ENCODE data around the gene MYO6.
A peak's percentile ranks its signal among the peaks of the same experiment; 100 is the strongest.

MYO6 gene

GRCh38 chr6:75827163-75827562 is 78.1 kb downstream of the MYO6 start:
- no peak for DNase-seq (ENCODE audit: low spot score)

- no peak for DNase-seq (ENCODE audit: low spot score)
Observed at GRCh38 chr6:75830959-75831885, 82.2 kb downstream of the MYO6 start.

- DNase-seq (ENCODE audit: low spot score), result no peak
Observed at GRCh38 chr6:75834447-75834846, 85.4 kb downstream of the MYO6 start.

GRCh38 chr6:75842191-75842590 is 93.2 kb downstream of the MYO6 start:
- DNase-seq (ENCODE audit: low spot score), result no peak

- no peak for DNase-seq (ENCODE audit: low spot score)
Observed at GRCh38 chr6:75842732-75843131, 93.7 kb downstream of the MYO6 start.

DNA sequence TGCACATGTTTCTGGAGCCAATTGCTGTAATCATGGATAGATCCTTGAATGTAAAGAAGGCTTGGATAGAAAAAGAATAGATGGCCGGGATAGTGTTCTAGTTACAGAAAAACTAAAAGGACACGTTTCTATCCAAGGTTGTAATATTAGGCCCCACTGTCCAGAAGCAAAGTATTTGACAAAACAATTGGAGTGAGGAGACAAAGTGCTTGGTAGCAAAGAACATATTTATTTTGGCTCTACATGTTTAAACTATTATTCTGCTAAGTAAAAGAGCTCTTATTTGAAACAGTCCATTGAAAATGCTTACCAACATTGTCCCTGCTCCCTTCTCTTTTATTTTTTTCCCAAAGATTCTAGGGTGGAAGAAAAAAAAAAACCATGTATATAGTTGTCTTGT is 94.4 kb downstream of the MYO6 start:
- no peak for DNase-seq (ENCODE audit: low spot score)

GRCh38 chr6:75848274-75848673 is 99.2 kb downstream of the MYO6 start:
- no peak for DNase-seq (ENCODE audit: low spot score)

- peak; percentile 50 for DNase-seq (ENCODE audit: low spot score)
Observed at GRCh38 chr6:75849329-75850025, 100.4 kb downstream of the MYO6 start.

GRCh38 chr6:75850026-75850833 is 101.2 kb downstream of the MYO6 start:
- DNase-seq (ENCODE audit: low spot score), result no peak

DNA sequence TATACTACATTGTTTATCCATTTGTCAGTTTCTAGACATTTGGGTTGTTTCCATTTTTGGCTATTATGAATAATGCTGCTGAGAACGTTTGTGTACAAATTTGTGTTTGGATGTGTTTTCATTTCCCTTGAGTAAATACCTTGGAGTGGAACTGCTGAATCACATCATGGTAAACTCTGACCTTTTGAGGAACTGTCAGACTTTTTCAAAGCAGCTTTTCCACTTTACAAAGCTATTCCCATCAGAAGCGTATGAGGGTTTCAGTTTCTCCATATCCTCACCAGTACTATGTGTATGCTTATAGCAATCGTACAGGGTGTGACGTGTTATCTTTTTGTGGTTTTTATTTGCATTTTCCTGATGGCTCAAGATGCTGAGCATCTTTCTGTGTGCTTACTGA is 103.7 kb downstream of the MYO6 start:
- no peak for DNase-seq (ENCODE audit: low spot score)

DNA sequence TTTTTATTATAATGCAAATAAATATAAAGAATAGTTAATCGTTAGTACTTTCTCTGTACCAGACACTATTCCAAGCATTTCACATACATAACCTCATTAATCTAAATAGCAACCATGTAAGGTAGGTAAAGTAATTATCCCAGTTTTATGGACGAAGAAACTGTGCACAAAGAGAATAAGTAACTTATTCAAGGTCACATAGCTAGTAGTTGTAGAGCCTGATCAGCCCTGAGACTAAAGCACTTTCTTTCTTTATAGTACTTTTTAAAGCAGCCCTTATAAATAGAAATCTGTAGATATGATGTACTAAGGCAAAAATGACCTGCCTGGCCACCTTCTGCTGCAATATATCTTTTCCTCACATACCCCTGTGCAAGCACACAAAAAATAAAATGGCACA is 104.8 kb downstream of the MYO6 start:
- DNase-seq (ENCODE audit: low spot score), result no peak

DNA sequence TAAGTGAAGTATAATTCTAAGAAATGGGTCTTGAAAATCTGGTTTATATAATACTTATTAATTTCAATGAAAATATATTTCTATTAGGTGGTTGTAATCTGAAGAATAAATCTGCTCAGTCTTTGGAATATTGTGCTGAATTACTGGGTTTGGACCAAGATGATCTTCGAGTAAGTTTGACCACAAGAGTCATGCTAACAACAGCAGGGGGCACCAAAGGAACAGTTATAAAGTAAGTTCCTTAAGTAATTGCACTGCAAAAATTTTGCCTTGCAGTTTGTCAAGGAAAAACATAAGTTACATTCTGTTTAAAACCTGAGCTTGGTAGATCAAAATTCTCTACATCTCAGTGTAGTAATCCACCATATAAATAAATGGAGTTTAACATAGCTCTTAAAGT is 106.0 kb downstream of the MYO6 start:
- DNase-seq (ENCODE audit: low spot score), result peak; percentile 6

GRCh38 chr6:75856902-75857301 is 107.9 kb downstream of the MYO6 start:
- no peak for DNase-seq (ENCODE audit: low spot score)

DNA sequence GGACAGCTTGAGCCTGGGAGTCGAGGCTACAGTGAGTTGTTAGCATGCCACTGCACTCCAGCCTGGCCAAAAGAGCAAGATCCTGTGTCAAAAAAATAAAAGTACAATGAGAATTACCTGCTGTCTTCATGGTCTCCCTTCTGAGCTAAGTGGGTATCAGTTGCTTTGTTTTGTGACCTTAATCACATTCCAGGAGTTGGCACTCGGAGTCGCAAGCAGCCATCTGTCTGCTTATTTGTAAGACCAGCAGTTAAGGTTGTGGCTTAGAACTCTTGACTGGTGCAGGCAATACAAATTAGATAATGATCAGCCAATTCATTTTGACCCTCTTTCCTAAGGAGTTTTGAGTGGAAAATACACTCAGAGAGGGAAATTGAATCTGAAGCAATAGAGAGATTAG is 114.0 kb downstream of the MYO6 start:
- no peak for DNase-seq (ENCODE audit: low spot score)

DNA sequence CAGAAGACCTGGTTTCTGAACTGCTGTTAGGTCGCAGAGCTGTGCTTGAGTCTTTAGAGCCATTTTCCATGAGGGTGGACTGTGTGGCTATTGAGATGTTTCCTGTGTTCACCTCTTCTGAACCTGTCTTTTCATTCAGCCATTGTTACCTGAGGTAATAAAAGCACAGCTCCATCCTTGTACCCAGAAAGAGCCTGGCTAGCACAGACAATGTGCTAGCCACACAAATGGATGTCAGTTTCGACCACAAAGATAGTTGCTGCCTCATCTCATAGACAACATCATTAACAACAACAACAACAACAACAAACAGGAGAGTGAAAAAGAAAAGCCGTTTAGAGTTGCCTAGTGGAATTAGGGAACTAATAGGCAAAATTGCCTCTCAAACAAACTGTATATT is 114.7 kb downstream of the MYO6 start:
- DNase-seq (ENCODE audit: low spot score), result no peak

- DNase-seq (ENCODE audit: low spot score), result no peak
Observed at GRCh38 chr6:75864446-75864845, 115.4 kb downstream of the MYO6 start.

GRCh38 chr6:75870389-75870788 is 121.3 kb downstream of the MYO6 start:
- no peak for DNase-seq (ENCODE audit: low spot score)

GRCh38 chr6:75874224-75874623 is 125.2 kb downstream of the MYO6 start:
- DNase-seq (ENCODE audit: low spot score), result no peak

- no peak for DNase-seq (ENCODE audit: low spot score)
Observed at GRCh38 chr6:75876152-75876551, 127.1 kb downstream of the MYO6 start.

DNA sequence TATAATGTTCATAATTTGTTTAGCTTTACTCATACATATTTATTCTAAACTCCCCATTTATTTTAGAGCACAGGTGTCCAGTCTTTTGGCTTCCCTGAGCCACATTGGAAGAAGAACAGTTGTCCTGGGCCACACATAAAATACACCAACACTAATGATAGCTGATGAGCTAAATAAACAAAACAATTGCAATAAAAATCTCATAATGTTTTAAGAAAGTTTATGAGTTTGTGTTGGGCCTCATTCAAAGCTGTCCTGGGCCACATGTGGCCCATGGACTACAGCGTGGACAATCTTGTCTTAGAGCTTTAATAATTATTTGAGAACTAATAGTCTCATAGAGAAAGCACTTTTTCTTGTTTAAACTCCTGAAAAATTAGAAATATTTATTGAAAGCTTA is 131.3 kb downstream of the MYO6 start:
- no peak for DNase-seq (ENCODE audit: low spot score)

- DNase-seq (ENCODE audit: low spot score), result no peak
Observed at GRCh38 chr6:75882734-75883133, 133.7 kb downstream of the MYO6 start.

DNA sequence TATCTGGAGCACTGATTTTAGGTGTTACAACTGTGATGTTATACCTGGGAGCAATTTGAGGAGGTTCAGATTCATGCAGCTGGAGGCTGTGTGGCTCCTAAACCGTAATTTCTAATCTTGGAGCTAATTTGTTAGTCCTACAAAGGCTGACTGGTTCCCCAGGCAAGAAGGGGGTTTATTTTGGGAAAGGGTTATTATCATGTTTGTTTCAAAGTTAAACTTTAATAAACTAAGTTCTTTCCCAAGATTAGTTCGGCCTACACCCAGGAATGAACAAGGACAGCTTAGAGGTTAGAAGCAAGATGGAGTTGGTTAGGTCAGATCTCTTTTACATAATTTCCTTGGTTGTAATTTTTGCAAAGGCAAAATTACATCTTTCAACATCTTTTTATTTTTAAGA is 135.8 kb downstream of the MYO6 start:
- DNase-seq (ENCODE audit: low spot score), result no peak

DNA sequence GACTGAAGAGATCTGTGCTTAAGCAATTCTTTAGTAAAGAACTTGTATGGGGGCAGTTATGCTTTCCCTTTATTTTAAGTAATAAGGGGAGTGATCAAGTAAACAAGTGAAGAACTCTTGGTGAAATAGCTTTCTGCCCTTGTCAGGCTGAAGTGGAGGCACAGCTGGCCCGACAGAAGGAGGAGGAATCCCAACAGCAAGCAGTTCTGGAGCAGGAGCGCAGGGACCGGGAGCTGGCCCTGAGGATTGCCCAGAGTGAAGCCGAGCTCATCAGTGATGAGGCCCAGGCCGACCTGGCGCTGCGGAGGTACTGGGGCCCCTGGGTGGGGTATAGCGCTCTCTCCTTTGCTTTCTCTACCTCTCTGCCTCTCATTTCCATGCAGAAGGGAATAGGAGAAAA is 143.3 kb downstream of the MYO6 start:
- no peak for DNase-seq (ENCODE audit: low spot score)

All from LoVo (cell line).